MM.1S (cell line): ENCODE measurements around the gene WAS.

Source experiments
- DNase-seq: peaks from one replicate; pipeline ENCODE4 v3.0.0-alpha.2; 2015
- H2AFZ ChIP-seq: fragments of 300-600 bp; sonication (generic); 2 replicates; pipeline ENCODE4 v1.6.0; 2016; ENCODE audit warnings: antibody characterized with exemption, low read length
- H3F3A ChIP-seq: fragments of 300-600 bp; sonication (generic); 2 replicates; pipeline ENCODE4 v1.6.1; 2016; ENCODE audit warnings: mild to moderate bottlenecking, antibody characterized with exemption, low read length, moderate library complexity, mixed read lengths; ENCODE audit not compliant: insufficient read depth
- H3K27ac ChIP-seq: fragments of 300-600 bp; sonication (generic); 2 replicates; pipeline ENCODE4 v1.5.1; 2016; ENCODE audit warnings: mild to moderate bottlenecking, low read length
- H3K27me3 ChIP-seq: fragments of 300-600 bp; sonication (generic); replicated peaks from 2 replicates; pipeline ENCODE4 v1.6.0; 2016; ENCODE audit warnings: low read length; ENCODE audit not compliant: insufficient read depth
- H3K36me3 ChIP-seq: fragments of 300-600 bp; sonication (generic); replicated peaks from 2 replicates; pipeline ENCODE4 v1.6.1; 2016; ENCODE audit warnings: mild to moderate bottlenecking, low read length, mixed read lengths; ENCODE audit not compliant: insufficient read depth
- H3K4me1 ChIP-seq: fragments of 300-600 bp; sonication (generic); 2 replicates; pipeline ENCODE4 v1.6.1; 2016; ENCODE audit warnings: low read length, mixed read lengths
- H3K4me2 ChIP-seq: fragments of 300-600 bp; sonication (generic); 2 replicates; pipeline ENCODE4 v1.6.0; 2016; ENCODE audit warnings: low read depth, low read length
- H3K4me3 ChIP-seq: fragments of 300-600 bp; sonication (generic); 2 replicates; pipeline ENCODE4 v1.5.1; 2016; ENCODE audit warnings: low read length, mixed read lengths
- H3K79me2 ChIP-seq: fragments of 300-600 bp; sonication (generic); 2 replicates; pipeline ENCODE4 v1.6.1; 2016; ENCODE audit warnings: mixed run types, low read length, mixed read lengths
- H3K9ac ChIP-seq: fragments of 300-600 bp; sonication (generic); 2 replicates; pipeline ENCODE4 v1.6.1; 2016; ENCODE audit warnings: low read length, mixed read lengths
- H3K9me2 ChIP-seq: fragments of 300-600 bp; sonication (generic); replicated peaks from 2 replicates; pipeline ENCODE4 v1.6.1; 2016; ENCODE audit warnings: mild to moderate bottlenecking, low read length, mixed read lengths; ENCODE audit not compliant: insufficient read depth
- H3K9me3 ChIP-seq: fragments of 300-600 bp; sonication (generic); replicated peaks from 2 replicates; pipeline ENCODE4 v1.6.1; 2016; ENCODE audit warnings: mild to moderate bottlenecking, low read length, mixed read lengths; ENCODE audit not compliant: insufficient read depth
- H4K20me1 ChIP-seq: fragments of 300-600 bp; sonication (generic); 2 replicates; pipeline ENCODE4 v1.6.1; 2016; ENCODE audit warnings: mild to moderate bottlenecking, low read length, moderate library complexity, mixed read lengths; ENCODE audit not compliant: insufficient read depth
- EZH2 ChIP-seq: fragments of 300-600 bp; sonication (generic); optimal IDR thresholded peaks from 2 replicates; pipeline ENCODE3; 2017; ENCODE audit warnings: low read depth, mild to moderate bottlenecking, antibody characterized with exemption, low read length, mixed read lengths
- EZH2phosphoT487 ChIP-seq: fragments of 300-600 bp; sonication (generic); IDR thresholded peaks from 2 replicates; pipeline ENCODE4 v1.6.1; 2018; ENCODE audit warnings: antibody characterized with exemption, low read length
- TF ChIP-seq, protein P1 (sequence below): fragments of 300-600 bp; sonication (generic); IDR thresholded peaks from 2 replicates; pipeline ENCODE4 v1.5.1; 2016; ENCODE audit warnings: antibody characterized with exemption, low read length, mixed read lengths

The WAS gene

DNA sequence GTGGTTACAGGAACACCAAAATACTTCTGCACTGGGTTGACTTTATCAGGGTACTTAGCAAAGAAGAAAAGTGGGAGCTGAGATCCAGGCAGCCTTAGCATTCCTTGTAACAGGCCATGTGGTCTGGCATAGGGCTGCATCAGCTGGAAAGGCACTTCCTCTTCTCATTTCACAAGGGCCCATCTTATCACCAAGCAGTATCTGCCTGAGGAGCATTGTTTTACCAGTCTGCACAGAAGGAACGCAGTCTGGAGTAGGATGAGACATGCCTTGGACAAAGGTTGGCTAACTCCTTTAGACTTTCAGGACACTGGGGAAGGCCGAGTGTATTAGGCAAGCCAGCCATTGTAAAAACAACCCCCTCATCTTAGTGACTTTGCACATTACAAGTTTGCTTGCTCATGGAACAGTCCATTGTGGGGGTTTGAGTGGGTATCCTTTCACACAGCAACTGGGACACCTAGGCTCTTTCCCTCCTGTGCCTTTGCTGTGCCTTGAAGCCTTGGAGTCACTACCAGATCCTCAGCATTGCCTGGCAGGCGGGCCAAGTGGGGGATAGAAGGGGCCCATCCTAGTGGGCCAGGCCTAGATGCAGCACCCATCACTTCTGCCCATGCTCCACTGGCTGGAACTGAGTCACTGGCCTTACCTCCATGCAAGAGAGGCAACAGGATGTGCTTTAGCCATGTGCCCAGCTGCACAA, 17.5 kb downstream of the WAS start:
- H3K36me3 ChIP-seq = no peaks in the 10 kb centered on the region
- DNase-seq = no peak
- no peaks in the 10 kb centered on the region for H3K27me3 ChIP-seq
- TF ChIP-seq, protein P1, sequence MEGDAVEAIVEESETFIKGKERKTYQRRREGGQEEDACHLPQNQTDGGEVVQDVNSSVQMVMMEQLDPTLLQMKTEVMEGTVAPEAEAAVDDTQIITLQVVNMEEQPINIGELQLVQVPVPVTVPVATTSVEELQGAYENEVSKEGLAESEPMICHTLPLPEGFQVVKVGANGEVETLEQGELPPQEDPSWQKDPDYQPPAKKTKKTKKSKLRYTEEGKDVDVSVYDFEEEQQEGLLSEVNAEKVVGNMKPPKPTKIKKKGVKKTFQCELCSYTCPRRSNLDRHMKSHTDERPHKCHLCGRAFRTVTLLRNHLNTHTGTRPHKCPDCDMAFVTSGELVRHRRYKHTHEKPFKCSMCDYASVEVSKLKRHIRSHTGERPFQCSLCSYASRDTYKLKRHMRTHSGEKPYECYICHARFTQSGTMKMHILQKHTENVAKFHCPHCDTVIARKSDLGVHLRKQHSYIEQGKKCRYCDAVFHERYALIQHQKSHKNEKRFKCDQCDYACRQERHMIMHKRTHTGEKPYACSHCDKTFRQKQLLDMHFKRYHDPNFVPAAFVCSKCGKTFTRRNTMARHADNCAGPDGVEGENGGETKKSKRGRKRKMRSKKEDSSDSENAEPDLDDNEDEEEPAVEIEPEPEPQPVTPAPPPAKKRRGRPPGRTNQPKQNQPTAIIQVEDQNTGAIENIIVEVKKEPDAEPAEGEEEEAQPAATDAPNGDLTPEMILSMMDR = no peak
- no peak for TF ChIP-seq EZH2phosphoT487
- TF ChIP-seq EZH2 = no peak
- no peak overlapping the region for H3K27ac ChIP-seq
- H3K9me2 ChIP-seq = no peaks in the 10 kb centered on the region
- no peaks in the 10 kb centered on the region for H3K4me1 ChIP-seq
- H3K4me2 ChIP-seq = no peak overlapping the region
- peaks cover 63% of the 10 kb centered on the region for H3K79me2 ChIP-seq
- no peak overlapping the region for H3K9ac ChIP-seq
- no peaks in the 10 kb centered on the region for H4K20me1 ChIP-seq
- no peak overlapping the region for H2AFZ ChIP-seq
- no peak overlapping the region for H3K4me3 ChIP-seq
- H3F3A ChIP-seq = no peaks in the 10 kb centered on the region
- H3K9me3 ChIP-seq = no peaks in the 10 kb centered on the region

DNA sequence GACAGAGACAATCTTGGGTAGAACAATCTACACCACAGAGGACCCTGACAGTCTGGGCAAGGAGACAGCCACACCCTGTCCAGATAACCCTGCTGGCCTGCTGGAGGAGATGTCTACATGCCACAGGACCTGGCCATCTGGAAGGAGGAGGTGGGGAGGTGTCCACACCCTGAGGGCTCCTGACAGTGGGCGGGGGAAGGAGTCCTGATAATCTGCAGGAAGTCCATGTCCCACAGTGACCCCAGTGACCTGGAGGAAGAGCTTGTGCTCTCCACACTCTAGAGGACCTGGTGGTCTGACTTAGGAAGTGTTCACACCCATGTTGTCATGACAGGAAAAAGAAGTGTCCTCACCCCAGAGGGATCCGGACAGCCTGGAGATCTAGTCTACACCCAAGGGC, 18.4 kb downstream of the WAS start:
- Histone ChIP-seq H3K79me2 (peaks cover 61% of the 10 kb centered on the region), H3K9me3 (no peaks in the 10 kb centered on the region), H3K9ac (no peak overlapping the region), H4K20me1 (no peaks in the 10 kb centered on the region), H2AFZ (no peak overlapping the region), H3F3A (no peaks in the 10 kb centered on the region), H3K27ac (no peak overlapping the region), H3K27me3 (no peaks in the 10 kb centered on the region), H3K4me1 (no peaks in the 10 kb centered on the region), H3K4me3 (no peak overlapping the region), H3K4me2 (no peak overlapping the region), H3K36me3 (no peaks in the 10 kb centered on the region), H3K9me2 (no peaks in the 10 kb centered on the region)
- TF ChIP-seq EZH2phosphoT487 = no peak
- TF ChIP-seq, protein P1 = no peak
- no peak for TF ChIP-seq EZH2
- no peak for DNase-seq

DNA sequence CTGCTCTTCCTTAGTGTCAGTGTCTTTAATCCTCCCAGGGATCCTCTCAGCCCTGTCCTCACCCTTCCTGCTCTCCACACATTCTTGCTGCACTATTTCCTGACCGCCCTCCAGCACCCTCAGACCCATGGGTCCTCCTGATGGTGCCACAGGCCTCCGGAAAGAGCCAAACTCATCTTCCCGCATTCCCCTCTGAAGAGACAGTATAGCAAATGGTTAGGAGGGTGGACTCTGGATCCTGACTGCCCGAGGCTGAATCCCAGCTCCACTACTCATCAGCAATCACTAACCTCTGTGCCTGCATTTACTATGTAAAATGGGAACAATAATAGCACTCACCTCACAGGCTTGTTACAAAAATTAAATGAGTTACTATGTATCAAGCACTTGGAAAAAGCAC, 19.1 kb downstream of the WAS start:
- Histone ChIP-seq H3F3A (no peaks in the 10 kb centered on the region), H3K9ac (no peak overlapping the region), H3K27me3 (no peaks in the 10 kb centered on the region), H4K20me1 (no peaks in the 10 kb centered on the region), H3K4me2 (no peak overlapping the region), H3K9me3 (no peaks in the 10 kb centered on the region), H3K27ac (no peak overlapping the region), H3K36me3 (no peaks in the 10 kb centered on the region), H3K79me2 (peaks cover 54% of the 10 kb centered on the region), H3K4me3 (no peak overlapping the region), H3K9me2 (no peaks in the 10 kb centered on the region), H3K4me1 (no peaks in the 10 kb centered on the region), H2AFZ (no peak overlapping the region)
- no peak for DNase-seq
- TF ChIP-seq EZH2 (no peak), EZH2phosphoT487 (no peak)
- TF ChIP-seq, protein P1 = no peak
